ENCODE results near the gene NISCH.

Gene NISCH

GRCh38 chr3:52447512-52448355 lies 7.7 kb upstream of the NISCH start:
- DNase-seq = no peak

GRCh38 chr3:52450489-52451236 lies 4.7 kb upstream of the NISCH start:
- DNase-seq = no peak

GRCh38 chr3:52451237-52452083 lies 3.9 kb upstream of the NISCH start:
- DNase-seq = no peak

- DNase-seq = no peak
These were observed 3.3 kb upstream of the NISCH start for GRCh38 chr3:52452126-52452525.

GRCh38 chr3:52452570-52453221 lies 2.7 kb upstream of the NISCH start:
- no peak for DNase-seq

GRCh38 chr3:52453496-52454249 lies 1.7 kb upstream of the NISCH start, which contains the start of gene TNNC1:
TNNC1 (minus strand) TSS chr3:52454041; CDS start chr3:52454015, 26 bp downstream.
- no peak for DNase-seq

- no peak for DNase-seq
These were observed 1.0 kb upstream of the NISCH start for GRCh38 chr3:52454250-52454937.

GRCh38 chr3:52454938-52455282 lies 494 bp upstream of the NISCH start:
- DNase-seq = no peak

GRCh38 chr3:52456169-52456799 lies 880 bp downstream of the NISCH start:
- no peak for DNase-seq

GRCh38 chr3:52456800-52457183 lies 1.4 kb downstream of the NISCH start:
- DNase-seq = no peak

GRCh38 chr3:52458031-52458760 lies 2.8 kb downstream of the NISCH start:
- no peak for DNase-seq

GRCh38 chr3:52458770-52459545 lies 3.6 kb downstream of the NISCH start:
- no peak for DNase-seq

- no peak for DNase-seq
These were observed 6.5 kb downstream of the NISCH start for GRCh38 chr3:52461874-52462273.

- no peak for DNase-seq
These were observed 8.0 kb downstream of the NISCH start for GRCh38 chr3:52463416-52463815.

- DNase-seq = no peak
These were observed 12.9 kb downstream of the NISCH start for GRCh38 chr3:52468336-52468735.

GRCh38 chr3:52469001-52469400 lies 13.6 kb downstream of the NISCH start:
- no peak for DNase-seq

GRCh38 chr3:52470920-52471319 lies 15.5 kb downstream of the NISCH start:
- no peak for DNase-seq

- no peak for DNase-seq
These were observed 16.2 kb downstream of the NISCH start for GRCh38 chr3:52471371-52472238.

All from NCI-H1105 (cell line).